Neuronal stem cell (in vitro differentiated cells): ENCODE results near the gene ABHD1.

Experiments
- DNase-seq: peaks from one replicate; pipeline ENCODE4 v3.0.0-alpha.2; 2013; ENCODE audit warnings: low spot score
- H2AFZ ChIP-seq: one replicate; pipeline ENCODE4 v1.6.1; 2013; ENCODE audit warnings: mild to moderate bottlenecking, low read length, inconsistent platforms
- H2AK5ac ChIP-seq: 2 replicates; pipeline ENCODE4 v1.6.1; 2013; ENCODE audit warnings: low read depth, mild to moderate bottlenecking, inconsistent platforms, low read length, moderate library complexity, mixed read lengths
- H2BK120ac ChIP-seq: 2 replicates; pipeline ENCODE4 v1.6.1; 2013; ENCODE audit warnings: low read depth, mild to moderate bottlenecking, inconsistent platforms, low read length, moderate library complexity, mixed read lengths
- H2BK12ac ChIP-seq: one replicate; pipeline ENCODE4 v1.6.1; 2013; ENCODE audit warnings: low read length, inconsistent platforms
- H2BK15ac ChIP-seq: 2 replicates; pipeline ENCODE4 v1.6.1; 2013; ENCODE audit warnings: mild to moderate bottlenecking, low read length, inconsistent platforms, mixed read lengths
- H2BK5ac ChIP-seq: one replicate; pipeline ENCODE4 v1.6.1; 2013; ENCODE audit warnings: inconsistent platforms, mild to moderate bottlenecking, low read length, moderate library complexity
- H3K14ac ChIP-seq: one replicate; pipeline ENCODE4 v1.6.1; 2013; ENCODE audit warnings: low read length, inconsistent platforms
- H3K18ac ChIP-seq: 2 replicates; pipeline ENCODE4 v1.6.1; 2013; ENCODE audit warnings: low read length, inconsistent platforms
- H3K23ac ChIP-seq: 2 replicates; pipeline ENCODE4 v1.6.1; 2013; ENCODE audit warnings: low read depth, mild to moderate bottlenecking, mixed read lengths, low read length, inconsistent platforms; ENCODE audit not compliant: poor library complexity
- H3K27ac ChIP-seq: replicated peaks from 3 replicates; pipeline ENCODE4 v1.5.1; 2013; ENCODE audit warnings: low read length, inconsistent platforms
- H3K27me3 ChIP-seq, 3 experiments: 2 replicates each; pipeline ENCODE4 v1.6.1; 2013; ENCODE audit warnings: low read length in 3 of 3, mild to moderate bottlenecking in 2 of 3, inconsistent platforms in 1 of 3, low read depth in 1 of 3, mixed read lengths in 1 of 3, moderate library complexity in 1 of 3; ENCODE audit not compliant: control insufficient read depth in 3 of 3, insufficient read depth in 3 of 3
- H3K36me3 ChIP-seq, 2 donors: replicated peaks in 1 of 2; 2 replicates each; pipeline ENCODE4 v1.6.1; 2013; ENCODE audit warnings: low read length in 2 of 2; ENCODE audit not compliant: control insufficient read depth in 2 of 2, insufficient read depth in 2 of 2
- H3K4ac ChIP-seq: 2 replicates; pipeline ENCODE4 v1.6.1; 2013; ENCODE audit warnings: inconsistent platforms, mild to moderate bottlenecking, low read length, moderate library complexity
- H3K4me1 ChIP-seq, 2 donors: 1 replicate in 1 of 2; 2 replicates in 1 of 2; pipeline ENCODE4 v1.6.1; 2013; ENCODE audit warnings: low read length in 2 of 2, low read depth in 1 of 2; ENCODE audit not compliant: control insufficient read depth in 2 of 2, insufficient read depth in 1 of 2
- H3K4me2 ChIP-seq: one replicate; pipeline ENCODE4 v1.6.1; 2013; ENCODE audit warnings: mild to moderate bottlenecking, low read length, inconsistent platforms; ENCODE audit not compliant: insufficient read depth, poor library complexity, severe bottlenecking
- H3K4me3 ChIP-seq, 2 donors: 2 replicates each; pipeline ENCODE4 v1.5.1; 2013; ENCODE audit warnings: low read length in 2 of 2, mild to moderate bottlenecking in 2 of 2, inconsistent platforms in 1 of 2, moderate library complexity in 1 of 2
- H3K79me1 ChIP-seq: one replicate; pipeline ENCODE4 v1.6.1; 2013; ENCODE audit warnings: low read depth, mild to moderate bottlenecking, inconsistent platforms, low read length, moderate library complexity
- H3K9ac ChIP-seq: one replicate; pipeline ENCODE4 v1.6.1; 2013; ENCODE audit warnings: mild to moderate bottlenecking, low read depth, low read length, inconsistent platforms; ENCODE audit not compliant: poor library complexity
- H3K9me3 ChIP-seq, 2 donors: replicated peaks in 1 of 2; 2 replicates each; pipeline versions ENCODE3 to v1.6.1; 2013; ENCODE audit warnings: low read length in 2 of 2, mild to moderate bottlenecking in 2 of 2, inconsistent platforms in 1 of 2, low read depth in 1 of 2, mixed read lengths in 1 of 2, moderate library complexity in 1 of 2; ENCODE audit not compliant: control insufficient read depth in 2 of 2, insufficient read depth in 1 of 2
- H4K8ac ChIP-seq: one replicate; pipeline ENCODE4 v1.6.1; 2013; ENCODE audit warnings: low read depth, mild to moderate bottlenecking, inconsistent platforms, low read length, moderate library complexity
- H4K91ac ChIP-seq: one replicate; pipeline ENCODE4 v1.6.1; 2013; ENCODE audit warnings: low read length, low read depth, mild to moderate bottlenecking, inconsistent platforms; ENCODE audit not compliant: poor library complexity
- WGBS, 2 donors: extraction: QIAGEN DNeasy Blood & Tissue Kit; methylation state at CpG; one replicate each; pipeline ENCODE4 v1.1.7; 2013; ENCODE audit warnings: missing lambda C conversion rate in 2 of 2, mixed read lengths in 1 of 2; ENCODE audit not compliant: insufficient read length in 2 of 2, insufficient replicate concordance in 1 of 2; ENCODE audit errors: extremely low coverage in 2 of 2; 5-methylcytosine and 5-hydroxymethylcytosine counted together

Gene ABHD1

DNA sequence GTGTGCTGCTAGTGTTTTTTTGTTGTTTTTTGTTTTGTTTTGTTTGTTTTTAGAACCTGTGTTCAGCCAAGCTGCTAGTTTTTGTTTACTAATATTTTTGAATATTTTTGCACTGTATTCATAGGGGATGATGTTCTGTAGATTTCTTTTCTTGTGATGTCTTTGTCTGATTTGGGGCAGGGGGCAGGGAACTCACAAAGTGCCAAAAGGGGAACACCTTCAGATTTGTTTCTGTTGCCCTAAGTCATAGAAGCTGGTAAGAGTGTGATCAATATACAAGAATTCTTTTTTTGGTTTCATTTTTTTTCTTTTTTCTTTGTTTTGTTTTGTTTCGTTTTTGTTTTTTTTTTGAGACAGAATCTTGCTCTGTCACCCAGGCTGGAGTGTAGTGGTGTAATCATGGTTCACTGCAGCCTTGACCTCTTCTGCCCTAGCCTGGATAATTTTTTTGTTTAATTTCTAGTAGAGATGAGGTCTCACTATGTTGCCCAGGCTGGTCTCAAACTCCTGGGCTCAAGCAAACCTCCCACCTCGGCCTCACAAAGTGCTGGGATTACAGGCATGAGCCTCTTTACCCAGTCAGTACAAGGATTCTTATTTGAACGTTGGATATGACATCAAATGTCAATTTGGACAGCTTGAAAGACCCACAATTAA lies 55.9 kb downstream of the ABHD1 start:
- no peak overlapping the region for H3K14ac ChIP-seq
- no peak overlapping the region for H3K23ac ChIP-seq
- no peak overlapping the region for H3K9ac ChIP-seq
- no peaks in the 10 kb centered on the region for H3K4me1 ChIP-seq
- H2BK15ac ChIP-seq = no peak overlapping the region
- no peak overlapping the region for H2BK12ac ChIP-seq
- H2BK5ac ChIP-seq = no peak overlapping the region
- H3K27me3 ChIP-seq = peaks cover 0 to 28% (median 0%) of the 10 kb centered on the region in 3 experiments
- no CpG with 5 or more reads among the region's 3 CpGs for WGBS, 2 donors
- H4K91ac ChIP-seq = no peak overlapping the region
- H2BK120ac ChIP-seq = no peak overlapping the region
- H3K79me1 ChIP-seq = no peaks in the 10 kb centered on the region
- H3K27ac ChIP-seq = no peak overlapping the region
- no peak overlapping the region for H4K8ac ChIP-seq
- H3K36me3 ChIP-seq = no peaks in the 10 kb centered on the region
- no peaks in the 10 kb centered on the region for H3K9me3 ChIP-seq
- no peak for DNase-seq
- H3K4me2 ChIP-seq = no peak overlapping the region
- no peak overlapping the region for H2AFZ ChIP-seq
- no peak overlapping the region for H3K4ac ChIP-seq
- no peak overlapping the region for H3K18ac ChIP-seq
- no peak overlapping the region for H3K4me3 ChIP-seq
- no peak overlapping the region for H2AK5ac ChIP-seq
